K562 (cell line): ENCODE results near the gene SETD3. TPM values are rescaled to one million over a fixed set of nuclear protein-coding genes. Genes with fewer than 3 reads are reported as not detected.

Experiments used
- ATAC-seq: fragments of 200-7000 bp; cut with Tn5 transposase; 3 replicates; pipeline ENCODE4 v1.9.1; 2020; ENCODE audit warnings: moderate library complexity
- BruUV-seq: library from RNA; stranded (reverse); fragments of 400-500 nt; replicated peaks from 2 replicates; lab custom pipeline; 2021; lab: Mats Ljungman, UMichigan
- CTCF ChIA-PET: fragments of 300-600 bp; formaldehyde crosslinking; extraction: SDS; loops from one replicate; lab custom pipeline; 2021; ENCODE audit warnings: low intra/inter-chr PET ratio; lab: Yijun Ruan, JAX
- POLR2A ChIA-PET: fragments of 300-600, 350-650 bp; sonication (Branson Sonifier 250); formaldehyde crosslinking; extraction: SDS; loops from one replicate; lab custom pipeline; 2021; ENCODE audit warnings: antibody characterized with exemption, inconsistent platforms; lab: Yijun Ruan, JAX
- DNase-seq, 4 experiments: peaks; one replicate each; pipeline versions ENCODE4 v3.0.0 to v3.0.0-alpha.2; 2011 to 2018; ENCODE audit warnings: low spot score in 3 of 4, mixed read lengths in 3 of 4; ENCODE audit errors: extremely low read depth in 1 of 4
- FAIRE-seq: peaks from 2 replicates; lab custom pipeline; 2011; peaks lifted over from hg19 to GRCh38; lab: Jason Lieb, UNC
- H2AFZ ChIP-seq: 2 replicates; pipeline ENCODE4 v1.6.0; 2011; ENCODE audit warnings: low read depth, low read length, control low read depth, inconsistent platforms
- H3K27ac ChIP-seq: fragments of 200-600 bp; 3 replicates; pipeline ENCODE4 v1.8.0; 2011; ENCODE audit warnings: low read depth, mild to moderate bottlenecking, control low read depth, inconsistent platforms, low read length, moderate library complexity, mixed read lengths; ENCODE audit errors: extremely low read depth
- H3K27me3 ChIP-seq, 2 experiments: fragments of 300-600 bp in 1 of 2; 2 replicates in 1 of 2; 3 replicates in 1 of 2; pipeline versions ENCODE4 v1.6.0 to v1.8.0; 2011; ENCODE audit warnings: inconsistent platforms in 2 of 2, low read length in 2 of 2, mild to moderate bottlenecking in 1 of 2, mixed read lengths in 1 of 2, moderate library complexity in 1 of 2; ENCODE audit not compliant: control insufficient read depth in 2 of 2, insufficient read depth in 2 of 2
- H3K36me3 ChIP-seq: fragments of 300-600 bp; 3 replicates; pipeline ENCODE4 v1.8.0; 2011; ENCODE audit warnings: mild to moderate bottlenecking, low read length, inconsistent platforms; ENCODE audit not compliant: control insufficient read depth, insufficient read depth
- H3K4me1 ChIP-seq, 2 experiments: fragments of 200-600 bp in 1 of 2; replicated peaks in 1 of 2; 2 replicates in 1 of 2; 3 replicates in 1 of 2; pipeline versions ENCODE4 v1.5.1 to v1.8.0; 2011; ENCODE audit warnings: inconsistent platforms in 2 of 2, low read length in 2 of 2, mild to moderate bottlenecking in 1 of 2, mixed read lengths in 1 of 2, moderate library complexity in 1 of 2; ENCODE audit not compliant: control insufficient read depth in 2 of 2, insufficient read depth in 2 of 2
- H3K4me2 ChIP-seq: 2 replicates; pipeline ENCODE4 v1.6.1; 2011; ENCODE audit warnings: low read length, control low read depth, inconsistent platforms, mixed read lengths; ENCODE audit not compliant: insufficient read depth
- H3K4me3 ChIP-seq: fragments of 200-600 bp; sonication (generic), shearing (Covaris generic); 2 replicates; pipeline ENCODE4 v1.5.1; 2016; ENCODE audit warnings: control low read depth, inconsistent platforms
- H3K79me2 ChIP-seq: fragments of 200-600 bp; 3 replicates; pipeline ENCODE4 v1.8.0; 2011; ENCODE audit warnings: low read length, inconsistent platforms; ENCODE audit not compliant: control insufficient read depth, insufficient read depth
- H3K9ac ChIP-seq, 2 experiments: 2 replicates each; pipeline versions ENCODE4 v1.6.0 to v1.6.1; 2011; ENCODE audit warnings: low read depth in 2 of 2, low read length in 2 of 2, control low read depth in 1 of 2, inconsistent platforms in 1 of 2, mild to moderate bottlenecking in 1 of 2, mixed read lengths in 1 of 2; ENCODE audit not compliant: insufficient read depth in 1 of 2
- H3K9me1 ChIP-seq: one replicate; pipeline ENCODE4 v1.6.0; 2011; ENCODE audit warnings: inconsistent platforms, mild to moderate bottlenecking, low read length, moderate library complexity; ENCODE audit not compliant: control insufficient read depth, insufficient read depth
- H3K9me3 ChIP-seq: replicated peaks from 2 replicates; pipeline ENCODE4 v1.5.1; 2011; ENCODE audit warnings: low read depth, low read length, inconsistent platforms; ENCODE audit not compliant: control insufficient read depth, insufficient read depth
- H4K20me1 ChIP-seq: replicated peaks from 2 replicates; pipeline ENCODE4 v1.6.1; 2011; ENCODE audit warnings: low read length, inconsistent platforms, mixed read lengths; ENCODE audit not compliant: control insufficient read depth, insufficient read depth
- CBFB ChIP-seq: sonication (generic); formaldehyde crosslinking; IDR thresholded peaks from 2 replicates; pipeline ENCODE4 v1.4.0; 2020; ENCODE audit warnings: mild to moderate bottlenecking, missing genetic modification reagents
- ELF2 ChIP-seq: fragments of 250-450 bp; sonication (Bioruptor Pico); IDR thresholded peaks from 2 replicates; pipeline ENCODE4 v1.5.0; 2021; ENCODE audit warnings: mild to moderate bottlenecking
- HDGF ChIP-seq: fragments of 450-650 bp; IDR thresholded peaks from 2 replicates; pipeline ENCODE4 v1.6.1; 2016
- MCM5 ChIP-seq: fragments of 450-650 bp; IDR thresholded peaks from 2 replicates; pipeline ENCODE4 v1.6.1; 2016; ENCODE audit warnings: low read depth
- MCM7 ChIP-seq, 2 experiments: fragments of 450-650 bp; IDR thresholded peaks; 2 replicates each; pipeline ENCODE4 v1.6.1; 2016 to 2018
- RBM17 ChIP-seq: fragments of 200-400 bp; formaldehyde crosslinking; IDR thresholded peaks from 2 replicates; pipeline ENCODE4 v1.6.1; 2017; ENCODE audit warnings: low read depth, mild to moderate bottlenecking, low read length, borderline replicate concordance
- RERE ChIP-seq: sonication (generic); formaldehyde crosslinking; IDR thresholded peaks from 2 replicates; pipeline ENCODE4 v1.8.0; 2023; ENCODE audit warnings: missing genetic modification reagents, mild to moderate bottlenecking, borderline replicate concordance
- SREBF2 ChIP-seq: sonication (generic); formaldehyde crosslinking; IDR thresholded peaks from 2 replicates; pipeline ENCODE4 v1.4.0; 2020; ENCODE audit warnings: mild to moderate bottlenecking, missing genetic modification reagents
- ZNF668 ChIP-seq: fragments of 250-450 bp; sonication (Bioruptor Pico); IDR thresholded peaks from 2 replicates; pipeline ENCODE4 v1.8.0; 2022; ENCODE audit warnings: mild to moderate bottlenecking, inconsistent platforms
- ZNF717 ChIP-seq: fragments of 250-450 bp; sonication (Bioruptor Pico); IDR thresholded peaks from 2 replicates; pipeline ENCODE4 v1.5.0; 2021
- ZNF785 ChIP-seq: fragments of 250-450 bp; sonication (Bioruptor Pico); IDR thresholded peaks from 2 replicates; pipeline ENCODE4 v1.4.0; 2020; ENCODE audit warnings: mild to moderate bottlenecking
- WGBS: fragments of 100-300 bp; shearing (Covaris generic); methylation state at CpG from one replicate; pipeline ENCODE4 v1.1.6; 2016; ENCODE audit warnings: low coverage, mixed read lengths; ENCODE audit not compliant: insufficient coverage; ENCODE audit errors: missing lambda C conversion rate; 5-methylcytosine and 5-hydroxymethylcytosine counted together
- in situ Hi-C: fragments of 300-500 bp; cut with MboI; formaldehyde crosslinking; loops from 4 replicates; pipeline ENCODE4 v1.15.0; 2018; ENCODE audit warnings: inconsistent platforms, mixed read lengths
- intact Hi-C: fragments of 100-400 bp; cut with micrococcal nuclease; formaldehyde crosslinking; loops from 2 replicates; pipeline ENCODE4 v1.14.2; 2022
- polyA plus RNA-seq, 8 experiments: library from polyadenylated mRNA; depleted of rRNA in 4 of 8; stranded (reverse) in 5 of 8; unstranded in 3 of 8; fragments of >200 nt; fragmentation: Nextera tagmentation in 2 of 8; fragmentation: Illumina TruSeq in 1 of 8; extraction: Ambion mirVana in 2 of 8; extraction: Trizol in 1 of 8; gene quantifications; 2 replicates each; pipeline versions ENCODE4 v1.2.1 to v1.2.3, GENCODE V29; 2011 to 2014; ENCODE audit warnings: inconsistent platforms in 1 of 8, missing spikeins in 1 of 8
- total RNA-seq, 7 experiments: library from RNA; depleted of rRNA in 6 of 7; stranded (reverse); fragments of >200 nt in 6 of 7; fragmentation: Illumina TruSeq in 2 of 7; extraction: Trizol in 2 of 7; gene quantifications; 2 replicates each; pipeline versions ENCODE4 v1.2.1 to v1.2.3, GENCODE V29; 2011 to 2021; ENCODE audit warnings: low replicate concordance in 1 of 7

Gene SETD3
- total and polyA plus RNA-seq, 9 of the 15 experiments (the other 6 are each of a cell fraction or from before 2014, with no cell fraction given): 8.5 to 35.9 (median 26.5) TPM

- H3K4me2 ChIP-seq: no peak overlapping the region
- no peak overlapping the region for H3K9ac ChIP-seq
- H3K79me2 ChIP-seq: peaks cover 31% of the 10 kb centered on the region
- no peak for ATAC-seq
- no peak for FAIRE-seq
- H3K4me3 ChIP-seq: no peak overlapping the region
- H3K27me3 ChIP-seq: no peaks in the 10 kb centered on the region
- H3K9me3 ChIP-seq: no peaks in the 10 kb centered on the region
- H3K27ac ChIP-seq: no peak overlapping the region
- TF ChIP-seq ZNF668: no peak
- TF ChIP-seq ELF2 (CRISPR knock-in tag): no peak
- H2AFZ ChIP-seq: no peak overlapping the region
- peaks cover 39% of the 10 kb centered on the region; the same call in 2 of the 3 replicates for H3K36me3 ChIP-seq
- intact Hi-C loops (no loop called here), in situ Hi-C loops (no loop called here)
- no TSS peak for BruUV-seq
- no peaks in the 10 kb centered on the region for H3K9me1 ChIP-seq
- peaks cover 0 to 14% of the 10 kb centered on the region in 2 experiments; a peak in 3 of 5 replicates for H3K4me1 ChIP-seq
- 90% methylated on average over 6 of the region's 9 CpGs for WGBS
- peaks cover 17% of the 10 kb centered on the region for H4K20me1 ChIP-seq
- DNase-seq: no peak
- ChIA-PET CTCF (no interaction called here), POLR2A (no interaction called here)
Measured at GRCh38 chr14:99465288-99465687, 15.4 kb downstream of the SETD3 start.

GRCh38 chr14:99463974-99464373, 16.7 kb downstream of the SETD3 start:
- Histone ChIP-seq H2AFZ (no peak overlapping the region), H3K9me1 (no peaks in the 10 kb centered on the region), H3K79me2 (peaks cover 21% of the 10 kb centered on the region), H3K4me1 (peaks cover 0 to 14% of the 10 kb centered on the region in 2 experiments; a peak in 3 of 5 replicates), H3K27ac (no peak overlapping the region), H3K9ac (no peak overlapping the region), H3K4me2 (no peak overlapping the region), H3K4me3 (no peak overlapping the region), H3K27me3 (no peaks in the 10 kb centered on the region), H3K36me3 (peaks cover 51% of the 10 kb centered on the region; the same call in 2 of the 3 replicates), H4K20me1 (peaks cover 18% of the 10 kb centered on the region), H3K9me3 (no peaks in the 10 kb centered on the region)
- TF ChIP-seq MCM7 (IDR thresholded peaks at IDR 0.05) (no peak), CBFB (CRISPR knock-in tag) (no peak), HDGF (no peak), ZNF785 (CRISPR knock-in tag) (no peak), ZNF717 (CRISPR knock-in tag) (no peak), RBM17 (no peak), SREBF2 (CRISPR knock-in tag) (no peak), MCM5 (no peak), RERE (CRISPR knock-in tag) (no peak)
- POLR2A ChIA-PET: interaction anchor here (0.9 kb wide), 1 partner anchor 16 kb away, joined by 4 read pairs; no protein-coding TSS in a partner anchor
- intact Hi-C loops: no loop called here
- DNase-seq: no peak
- 89% methylated on average over 4 of the region's 4 CpGs for WGBS
- no peak for ATAC-seq
- no TSS peak for BruUV-seq
- CTCF ChIA-PET: interaction anchor here (0.6 kb wide), 2 partner anchors 21 to 55 kb away, joined by 3 read pairs; no protein-coding TSS in a partner anchor
- in situ Hi-C loops: no loop called here
- FAIRE-seq: no peak
